ENCODE measurements around the gene KHSRP.
"Not testable (repeated sequence)": the region's sequence is repeated elsewhere in the genome, so short reads cannot be mapped to it uniquely, and the experiment has no call there.

Gene KHSRP

GRCh38 chr19:6417713-6418561 is 6.7 kb downstream of the KHSRP start:
- no peak for DNase-seq

GRCh38 chr19:6416658-6417405 is 7.8 kb downstream of the KHSRP start:
- DNase-seq: no peak

GRCh38 chr19:6415591-6416190 is 8.9 kb downstream of the KHSRP start:
- DNase-seq: no peak

GRCh38 chr19:6414793-6415590 is 9.6 kb downstream of the KHSRP start:
- DNase-seq: no peak

- no peak for DNase-seq
Observed at GRCh38 chr19:6413721-6414643, 10.6 kb downstream of the KHSRP start.

- no peak for DNase-seq
Observed at GRCh38 chr19:6413291-6413690, 11.3 kb downstream of the KHSRP start.

- peak; percentile 58 to 67 for DNase-seq
Observed at GRCh38 chr19:6412447-6413091, 12.0 kb downstream of the KHSRP start.

- no peak for DNase-seq
Observed at GRCh38 chr19:6412061-6412446, 12.6 kb downstream of the KHSRP start.

- no peak for DNase-seq
Observed at GRCh38 chr19:6409346-6409745, 15.3 kb downstream of the KHSRP start.

GRCh38 chr19:6406401-6406800 is 18.2 kb downstream of the KHSRP start:
- DNase-seq: no peak

- DNase-seq: no peak
Observed at GRCh38 chr19:6402837-6403608, 21.6 kb downstream of the KHSRP start.

GRCh38 chr19:6402058-6402457 is 22.6 kb downstream of the KHSRP start:
- no peak for DNase-seq

- DNase-seq: not testable (repeated sequence)
Observed at GRCh38 chr19:6400062-6400944, 24.3 kb downstream of the KHSRP start.

GRCh38 chr19:6396305-6396704 is 28.3 kb downstream of the KHSRP start:
- no peak for DNase-seq

- no peak for DNase-seq
Observed at GRCh38 chr19:6394831-6395230, 29.8 kb downstream of the KHSRP start.

- DNase-seq: peak; percentile 79 to 86
Observed at GRCh38 chr19:6393983-6394412, 30.6 kb downstream of the KHSRP start.

GRCh38 chr19:6393074-6393982 is 31.3 kb downstream of the KHSRP start, which contains the start of gene GTF2F1:
Gene GTF2F1, minus strand, starts transcription at chr19:6393164. Its CDS starts 169 bp downstream, at chr19:6392995.
- peak; percentile 94 to 95 for DNase-seq

Measured in activated CD4-positive, alpha-beta T cell treated with anti-CD3 and anti-CD28 coated beads, Interleukin-2, amount 50 U/mL, for 48 hours (primary cell).